Calu3 (cell line): ENCODE results near the gene CEACAM18. TPM values are rescaled to one million over a fixed set of nuclear protein-coding genes. Genes with fewer than 3 reads are reported as not detected.

ENCODE experiments used
- BruUV-seq: library from RNA; stranded (reverse); fragments of 400-500 nt; replicated peaks from 2 replicates; lab custom pipeline; 2021; lab: Mats Ljungman, UMichigan
- CTCF ChIA-PET: fragments of 300-600 bp; sonication (Branson Sonifier 250); formaldehyde crosslinking; loops from one replicate; lab custom pipeline; 2022; ENCODE audit warnings: antibody characterized with exemption; lab: Charles Lee
- DNase-seq: peaks from one replicate; pipeline ENCODE4 v3.0.0; 2022
- H3K27ac Mint-ChIP-seq: one replicate; pipeline ENCODE4 v1.8.0; 2022; ENCODE audit warnings: mixed read lengths; ENCODE audit not compliant: unreplicated experiment
- H3K27me3 Mint-ChIP-seq: one replicate; pipeline ENCODE4 v1.8.0; 2022; ENCODE audit warnings: mixed read lengths; ENCODE audit not compliant: unreplicated experiment
- H3K36me3 Mint-ChIP-seq: one replicate; pipeline ENCODE4 v1.8.0; 2022; ENCODE audit warnings: mild to moderate bottlenecking, moderate library complexity, mixed read lengths; ENCODE audit not compliant: insufficient read depth, unreplicated experiment
- H3K4me1 Mint-ChIP-seq: one replicate; pipeline ENCODE4 v1.8.0; 2022; ENCODE audit warnings: mild to moderate bottlenecking, low read depth, mixed read lengths; ENCODE audit not compliant: unreplicated experiment
- H3K4me3 Mint-ChIP-seq: one replicate; pipeline ENCODE4 v1.8.0; 2022; ENCODE audit warnings: mild to moderate bottlenecking, low read depth, moderate library complexity, mixed read lengths; ENCODE audit not compliant: unreplicated experiment
- H3K9me3 Mint-ChIP-seq: one replicate; pipeline ENCODE4 v1.8.0; 2022; ENCODE audit warnings: low read depth, mixed read lengths; ENCODE audit not compliant: unreplicated experiment
- intact Hi-C: fragments of 100-400 bp; cut with micrococcal nuclease; formaldehyde crosslinking; loops from one replicate; pipeline ENCODE4 v1.10.0; 2022; ENCODE audit not compliant: unreplicated experiment
- total RNA-seq: library from RNA; stranded (reverse); gene quantifications from 2 replicates; pipeline ENCODE4 v1.2.3, GENCODE V29; 2022
- TF ChIP-seq, protein P1 (sequence below): fragments of 200-600 bp; IDR thresholded peaks from one replicate; pipeline ENCODE4 v1.8.0; 2022; ENCODE audit warnings: antibody characterized with exemption; ENCODE audit not compliant: unreplicated experiment

CEACAM18 gene
- total RNA-seq, 1 experiment from 2014 or later: not detected

DNA sequence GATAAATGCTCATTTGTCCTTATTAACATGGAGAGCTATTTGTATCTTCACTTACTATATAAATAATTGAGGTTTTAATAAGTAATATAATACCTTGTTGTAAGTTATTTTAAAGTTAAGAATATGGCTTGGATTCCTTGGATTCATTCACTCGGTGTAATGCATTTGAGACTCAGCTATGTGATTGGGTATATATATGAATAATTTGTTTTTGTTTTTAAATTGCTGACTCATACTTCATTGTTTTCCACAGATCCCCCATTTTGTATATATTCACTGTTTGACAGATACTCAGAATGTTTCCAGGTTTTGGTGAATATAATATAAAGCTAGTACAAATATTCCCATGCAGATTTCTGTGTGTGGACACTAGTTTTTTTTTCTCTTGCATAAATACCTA is 6.8 kb upstream of the CEACAM18 start:
- intact Hi-C loops: loop anchor here (10.0 kb wide), 1 partner anchor 103 kb away; the partner anchor contains the start of gene ZNF175
- peaks cover 33% of the 10 kb centered on the region for H3K4me1 Mint-ChIP-seq
- CTCF ChIA-PET: interaction anchor here (4.9 kb wide), 1 partner anchor 187 kb away, joined by 84 read pairs; no protein-coding TSS in a partner anchor
- no peaks in the 10 kb centered on the region for H3K9me3 Mint-ChIP-seq
- H3K27ac Mint-ChIP-seq: no peak overlapping the region
- DNase-seq: no peak
- H3K27me3 Mint-ChIP-seq: peaks cover 20% of the 10 kb centered on the region
- peaks cover 4% of the 10 kb centered on the region for H3K36me3 Mint-ChIP-seq
- no TSS peak for BruUV-seq
- TF ChIP-seq, protein P1, sequence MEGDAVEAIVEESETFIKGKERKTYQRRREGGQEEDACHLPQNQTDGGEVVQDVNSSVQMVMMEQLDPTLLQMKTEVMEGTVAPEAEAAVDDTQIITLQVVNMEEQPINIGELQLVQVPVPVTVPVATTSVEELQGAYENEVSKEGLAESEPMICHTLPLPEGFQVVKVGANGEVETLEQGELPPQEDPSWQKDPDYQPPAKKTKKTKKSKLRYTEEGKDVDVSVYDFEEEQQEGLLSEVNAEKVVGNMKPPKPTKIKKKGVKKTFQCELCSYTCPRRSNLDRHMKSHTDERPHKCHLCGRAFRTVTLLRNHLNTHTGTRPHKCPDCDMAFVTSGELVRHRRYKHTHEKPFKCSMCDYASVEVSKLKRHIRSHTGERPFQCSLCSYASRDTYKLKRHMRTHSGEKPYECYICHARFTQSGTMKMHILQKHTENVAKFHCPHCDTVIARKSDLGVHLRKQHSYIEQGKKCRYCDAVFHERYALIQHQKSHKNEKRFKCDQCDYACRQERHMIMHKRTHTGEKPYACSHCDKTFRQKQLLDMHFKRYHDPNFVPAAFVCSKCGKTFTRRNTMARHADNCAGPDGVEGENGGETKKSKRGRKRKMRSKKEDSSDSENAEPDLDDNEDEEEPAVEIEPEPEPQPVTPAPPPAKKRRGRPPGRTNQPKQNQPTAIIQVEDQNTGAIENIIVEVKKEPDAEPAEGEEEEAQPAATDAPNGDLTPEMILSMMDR: no peak
- H3K4me3 Mint-ChIP-seq: no peak overlapping the region

DNA sequence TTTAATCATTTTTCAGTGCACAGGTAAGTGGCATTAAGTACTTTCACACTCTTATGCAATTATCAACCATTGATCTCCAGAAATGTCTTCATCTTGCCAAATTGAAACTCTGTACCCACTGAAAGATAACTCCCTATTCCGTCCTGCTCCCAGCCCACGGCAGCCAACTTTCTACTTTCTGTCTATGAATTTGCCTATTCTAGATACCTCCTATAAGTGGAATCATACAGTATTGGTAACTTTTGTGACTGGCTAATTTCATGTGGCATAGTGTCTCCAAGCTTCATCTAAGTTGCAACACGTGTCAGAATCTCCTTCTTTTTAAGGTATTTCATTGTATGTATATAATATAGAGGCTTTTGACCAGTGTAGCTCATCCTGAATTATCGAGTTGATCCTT is 5.7 kb upstream of the CEACAM18 start:
- CTCF ChIA-PET: interaction anchor here (0.5 to 4.9 kb wide), 4 partner anchors 43 to 305 kb away, joined by 3 to 84 read pairs (median 3); no protein-coding TSS in a partner anchor
- Mint-ChIP-seq H3K9me3 (peaks cover 4% of the 10 kb centered on the region), H3K4me1 (peaks cover 42% of the 10 kb centered on the region), H3K36me3 (peaks cover 4% of the 10 kb centered on the region), H3K27ac (no peak overlapping the region), H3K4me3 (no peak overlapping the region), H3K27me3 (peaks cover 9% of the 10 kb centered on the region)
- no peak for DNase-seq
- intact Hi-C loops: loop anchor here (1.0 to 10.0 kb wide), 4 partner anchors 43 to 311 kb away; partner anchors contain the start of gene ZNF175
- TF ChIP-seq, protein P1: no peak
- no TSS peak for BruUV-seq

- no peak overlapping the region for H3K27ac Mint-ChIP-seq
- peaks cover 4% of the 10 kb centered on the region for H3K27me3 Mint-ChIP-seq
- DNase-seq: peak; percentile 92
- TF ChIP-seq, protein P1: peak; percentile 97
- peaks cover 4% of the 10 kb centered on the region for H3K36me3 Mint-ChIP-seq
- no peak overlapping the region for H3K4me3 Mint-ChIP-seq
- intact Hi-C loops: loop anchor here (1.0 to 10.0 kb wide), 4 partner anchors 42 to 310 kb away; partner anchors contain the start of gene ZNF175
- peaks cover 44% of the 10 kb centered on the region for H3K4me1 Mint-ChIP-seq
- CTCF ChIA-PET: interaction anchor here (0.5 to 4.9 kb wide), 8 partner anchors 33 to 305 kb away, joined by 3 to 84 read pairs (median 3); no protein-coding TSS in a partner anchor
- H3K9me3 Mint-ChIP-seq: peaks cover 5% of the 10 kb centered on the region
- no TSS peak for BruUV-seq
Measured at GRCh38 chr19:51473009-51473707, 5.2 kb upstream of the CEACAM18 start.

DNA sequence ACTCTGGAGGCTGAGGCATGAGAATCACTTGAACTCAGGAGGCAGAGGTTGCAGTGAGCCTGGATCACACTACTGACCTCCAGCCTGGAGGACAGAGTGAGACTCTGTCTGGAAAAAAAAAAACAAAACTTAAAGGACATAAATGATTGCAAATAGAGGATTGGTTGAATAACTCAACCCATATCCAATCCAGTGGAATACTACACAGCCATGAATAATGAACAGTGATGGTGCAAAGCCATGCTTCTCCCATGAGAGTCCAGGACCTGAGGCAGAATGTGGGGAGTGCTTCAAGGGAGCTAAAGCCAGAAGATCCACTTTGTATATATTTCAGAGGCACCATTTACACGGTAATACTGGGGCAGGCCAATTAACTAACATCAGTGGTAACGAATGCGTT is 2.2 kb upstream of the CEACAM18 start:
- no peak overlapping the region for H3K27ac Mint-ChIP-seq
- peaks cover 4% of the 10 kb centered on the region for H3K36me3 Mint-ChIP-seq
- DNase-seq: no peak
- peaks cover 5% of the 10 kb centered on the region for H3K9me3 Mint-ChIP-seq
- H3K27me3 Mint-ChIP-seq: peaks cover 14% of the 10 kb centered on the region
- H3K4me3 Mint-ChIP-seq: no peak overlapping the region
- intact Hi-C loops: loop anchor here (10.0 kb wide), 1 partner anchor 99 kb away; the partner anchor contains the start of gene ZNF175
- TF ChIP-seq, protein P1: no peak
- CTCF ChIA-PET: no interaction called here
- BruUV-seq: no TSS peak
- H3K4me1 Mint-ChIP-seq: peaks cover 44% of the 10 kb centered on the region
